Spleen (tissue), 11 donors: ENCODE measurements around the gene MXRA7. TPM values are rescaled to one million over a fixed set of nuclear protein-coding genes. Genes with fewer than 3 reads are reported as not detected.
"Not testable (repeated sequence)": the region's sequence is repeated elsewhere in the genome, so short reads cannot be mapped to it uniquely, and the experiment has no call there.

Experiments
- DNase-seq: peaks from one replicate; pipeline ENCODE4 v3.0.0-alpha.2; 2020
- H3K27ac ChIP-seq, 8 donors: fragments of 200-600 bp; sonication (generic) in 7 of 8; 1 replicate in 4 of 8; 2 replicates in 4 of 8; pipeline versions ENCODE4 v1.5.0 to v1.8.0; 2016 to 2021; ENCODE audit warnings: inconsistent platforms in 4 of 8, mild to moderate bottlenecking in 4 of 8, moderate library complexity in 1 of 8
- H3K27me3 ChIP-seq, 7 donors: fragments of 200-600 bp; sonication (generic) in 6 of 7; replicated peaks in 1 of 7; 1 replicate in 4 of 7; 2 replicates in 3 of 7; pipeline versions ENCODE4 v1.5.0 to v1.8.0; 2016 to 2021; ENCODE audit warnings: inconsistent platforms in 3 of 7, mild to moderate bottlenecking in 1 of 7
- H3K36me3 ChIP-seq, 6 donors: fragments of 200-600 bp; sonication (generic) in 5 of 6; 1 replicate in 4 of 6; 2 replicates in 2 of 6; pipeline versions ENCODE4 v1.5.0 to v1.8.0; 2016 to 2021; ENCODE audit warnings: inconsistent platforms in 2 of 6
- H3K4me1 ChIP-seq, 6 donors: fragments of 200-600 bp; sonication (generic) in 5 of 6; 1 replicate in 3 of 6; 2 replicates in 3 of 6; pipeline versions ENCODE4 v1.5.0 to v1.8.0; 2016 to 2021; ENCODE audit warnings: inconsistent platforms in 3 of 6
- H3K4me3 ChIP-seq, 8 donors: fragments of 200-600 bp; sonication (generic) in 7 of 8; 1 replicate in 4 of 8; 2 replicates in 4 of 8; pipeline versions ENCODE4 v1.5.0 to v1.8.0; 2016 to 2021; ENCODE audit warnings: inconsistent platforms in 4 of 8, mild to moderate bottlenecking in 4 of 8, moderate library complexity in 2 of 8
- H3K9me3 ChIP-seq, 8 donors: fragments of 200-600 bp; sonication (generic) in 7 of 8; 1 replicate in 4 of 8; 2 replicates in 4 of 8; pipeline versions ENCODE4 v1.5.0 to v1.8.0; 2016 to 2021; ENCODE audit warnings: inconsistent platforms in 4 of 8
- POLR2A ChIP-seq, 3 donors: fragments of 450-650 bp; IDR thresholded peaks; one replicate each; pipeline ENCODE4 v1.5.1; 2017; ENCODE audit warnings: antibody characterized with exemption in 3 of 3, mild to moderate bottlenecking in 1 of 3
- POLR2AphosphoS5 ChIP-seq, 3 donors: sonication (generic); formaldehyde crosslinking; IDR thresholded peaks; one replicate each; pipeline ENCODE4 v1.5.1; 2017; ENCODE audit warnings: antibody characterized with exemption in 3 of 3
- WGBS, 5 donors: extraction: QIAGEN DNeasy Blood & Tissue Kit in 3 of 5; methylation state at CpG; one replicate each; pipeline versions ENCODE4 v1.1.5 to v1.1.7; 2013 to 2018; 5-methylcytosine and 5-hydroxymethylcytosine counted together
- intact Hi-C: fragments of 100-400 bp; cut with DNase I; formaldehyde crosslinking; loops from one replicate; pipeline ENCODE4 v1.15.0; 2023; ENCODE audit warnings: low total_unique reads
- polyA plus RNA-seq, 3 donors: library from polyadenylated mRNA; stranded (reverse); fragments of 200-250 nt; gene quantifications; one replicate each; pipeline ENCODE4 v1.2.1, GENCODE V29; 2013
- total RNA-seq, 7 donors: library from RNA; depleted of rRNA in 3 of 7; stranded (reverse); fragments of >200 nt in 3 of 7; fragmentation: NEBNext Ultra II Directional in 4 of 7; extraction: Animal tissue kit (Norgen Biotek cat#: 25700) in 4 of 7; gene quantifications; one replicate each; pipeline versions ENCODE4 v1.1.0 to v1.2.1, GENCODE V29; 2016 to 2021
- TF ChIP-seq, protein P1 (sequence below), 11 experiments: fragments of 200-600 bp in 7 of 11; fragments of 450-650 bp in 4 of 11; sonication (generic) in 4 of 11; IDR thresholded peaks in 8 of 11; conservative IDR thresholded peaks in 3 of 11; 1 replicate in 7 of 11; 2 replicates in 4 of 11; pipeline versions ENCODE4 v1.4.0 to v1.8.0; 2016 to 2021; ENCODE audit warnings: antibody characterized with exemption in 11 of 11, inconsistent platforms in 4 of 11, mild to moderate bottlenecking in 1 of 11
- donor health status: healthy with polysubstance abuse.
- donor health status: DM: no; HTN: no; CAD: no; lungs with moderate emphysema.
- donor health status: DM: no; HTN: no; CAD: no.
- donor health status: Bipolar disorder and iron deficiency.
- donor health status: healthy.
- donor health status: DM: no; HTN: no; CAD: no.
- donor health status: DM: yes; HTN: yes; CAD: no.

The MXRA7 gene
- total and polyA plus RNA-seq, 10 donors, result 37.8 to 172 (median 117) TPM

DNA sequence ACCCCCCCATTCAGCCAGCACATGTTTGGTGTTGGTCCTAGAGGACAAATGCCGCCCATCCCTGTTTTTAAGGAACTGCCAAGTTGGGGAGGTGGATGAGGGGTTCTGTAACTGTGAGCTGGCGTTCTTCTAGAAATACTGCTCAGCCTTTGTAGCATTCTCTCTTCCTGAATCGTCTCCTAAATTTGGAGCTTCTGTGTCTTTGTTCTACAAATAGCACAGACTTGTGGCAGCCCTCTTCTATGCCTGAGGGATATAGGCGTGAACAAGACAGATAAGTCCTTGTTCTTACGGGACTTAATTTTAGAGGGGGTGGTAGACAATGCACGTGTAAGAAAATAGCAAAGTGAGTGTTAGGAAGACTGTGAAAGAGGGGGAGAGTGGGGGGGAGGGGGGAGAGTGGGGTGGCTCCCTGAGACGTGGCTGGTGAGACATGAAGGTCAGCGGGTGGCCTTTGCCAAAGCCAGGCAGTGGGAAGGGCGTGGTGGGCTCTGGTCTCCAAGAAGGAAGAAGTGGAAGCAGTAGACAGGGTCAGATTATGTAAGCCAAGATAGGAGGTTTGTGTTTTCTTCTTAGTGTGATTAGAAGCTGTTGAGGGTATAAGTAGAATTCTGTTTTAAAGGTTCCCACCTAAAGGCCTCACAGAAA lies 37.1 kb upstream of the MXRA7 start:
- H3K9me3 ChIP-seq, result no peaks in the 10 kb centered on the region
- intact Hi-C loops, result no loop called here
- peak overlapping the region in 3 of 8 donors; percentile 27 to 41 (median 35) for H3K27ac ChIP-seq
- WGBS, 5 donors, result 66 to 80% (median 80%) methylated on average over 9 of the region's 9 CpGs
- H3K27me3 ChIP-seq, result no peaks in the 10 kb centered on the region
- no peak for DNase-seq
- TF ChIP-seq POLR2A (IDR thresholded peaks at IDR 0.05) (no peak), POLR2AphosphoS5 (IDR thresholded peaks at IDR 0.05) (no peak)
- TF ChIP-seq, protein P1, sequence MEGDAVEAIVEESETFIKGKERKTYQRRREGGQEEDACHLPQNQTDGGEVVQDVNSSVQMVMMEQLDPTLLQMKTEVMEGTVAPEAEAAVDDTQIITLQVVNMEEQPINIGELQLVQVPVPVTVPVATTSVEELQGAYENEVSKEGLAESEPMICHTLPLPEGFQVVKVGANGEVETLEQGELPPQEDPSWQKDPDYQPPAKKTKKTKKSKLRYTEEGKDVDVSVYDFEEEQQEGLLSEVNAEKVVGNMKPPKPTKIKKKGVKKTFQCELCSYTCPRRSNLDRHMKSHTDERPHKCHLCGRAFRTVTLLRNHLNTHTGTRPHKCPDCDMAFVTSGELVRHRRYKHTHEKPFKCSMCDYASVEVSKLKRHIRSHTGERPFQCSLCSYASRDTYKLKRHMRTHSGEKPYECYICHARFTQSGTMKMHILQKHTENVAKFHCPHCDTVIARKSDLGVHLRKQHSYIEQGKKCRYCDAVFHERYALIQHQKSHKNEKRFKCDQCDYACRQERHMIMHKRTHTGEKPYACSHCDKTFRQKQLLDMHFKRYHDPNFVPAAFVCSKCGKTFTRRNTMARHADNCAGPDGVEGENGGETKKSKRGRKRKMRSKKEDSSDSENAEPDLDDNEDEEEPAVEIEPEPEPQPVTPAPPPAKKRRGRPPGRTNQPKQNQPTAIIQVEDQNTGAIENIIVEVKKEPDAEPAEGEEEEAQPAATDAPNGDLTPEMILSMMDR (IDR thresholded peaks at IDR 0.05 in 8 of 11, conservative IDR thresholded peaks at IDR 0.05 in 3 of 11), result no peak
- peaks cover 0 to 98% (median 32%) of the 10 kb centered on the region in 6 donors for H3K36me3 ChIP-seq
- H3K4me3 ChIP-seq, result no peak overlapping the region
- H3K4me1 ChIP-seq, result peaks cover 0 to 30% (median 0%) of the 10 kb centered on the region in 6 donors

DNA sequence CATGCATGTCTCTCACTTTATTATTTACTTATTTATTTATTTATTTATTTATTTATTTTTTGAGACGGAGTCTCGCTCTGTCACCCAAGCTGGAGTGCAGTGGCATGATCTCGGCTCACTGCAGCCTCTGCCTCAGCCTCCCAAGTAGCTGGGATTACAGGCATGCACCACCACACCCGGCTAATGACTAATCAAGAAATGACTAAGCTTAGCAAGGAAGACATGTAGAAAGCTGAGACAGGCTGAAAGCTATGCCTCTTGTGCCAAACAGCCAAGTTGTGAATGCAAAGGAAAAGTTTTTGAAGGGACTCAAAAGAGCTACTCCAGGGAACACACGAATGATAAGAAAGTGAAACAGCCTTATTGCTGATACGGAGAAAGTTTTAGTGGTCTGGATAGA lies 35.0 kb upstream of the MXRA7 start:
- H3K27ac ChIP-seq, H3K4me3 ChIP-seq, H3K27me3 ChIP-seq, intact Hi-C loops, DNase-seq, H3K9me3 ChIP-seq: not testable (repeated sequence)
- peaks cover 0 to 17% (median 0%) of the 10 kb centered on the region in 6 donors for H3K4me1 ChIP-seq
- H3K36me3 ChIP-seq, result peaks cover 0 to 100% (median 48%) of the 10 kb centered on the region in 6 donors
- WGBS, 5 donors, result 89 to 95% (median 94%) methylated on average over 6 of the region's 6 CpGs

GRCh38 chr17:76744747-76745146 lies 34.0 kb upstream of the MXRA7 start:
- Histone ChIP-seq H3K27me3 (no peaks in the 10 kb centered on the region), H3K36me3 (peaks cover 0 to 90% (median 48%) of the 10 kb centered on the region in 6 donors), H3K4me3 (no peak overlapping the region), H3K4me1 (peaks cover 0 to 27% (median 9%) of the 10 kb centered on the region in 6 donors), H3K27ac (peak overlapping the region in 1 of 8 donors; percentile 21), H3K9me3 (no peaks in the 10 kb centered on the region)
- 71 to 96% (median 93%) methylated on average over 2 of the region's 2 CpGs for WGBS, 5 donors
- intact Hi-C loops, result no loop called here
- DNase-seq, result no peak
- TF ChIP-seq POLR2AphosphoS5 (IDR thresholded peaks at IDR 0.05) (no peak), POLR2A (IDR thresholded peaks at IDR 0.05) (no peak)
- TF ChIP-seq, protein P1 (IDR thresholded peaks at IDR 0.05 in 8 of 11, conservative IDR thresholded peaks at IDR 0.05 in 3 of 11), result no peak

GRCh38 chr17:76742958-76743357 lies 32.2 kb upstream of the MXRA7 start:
- DNase-seq, result no peak
- intact Hi-C loops, result no loop called here
- H3K27ac ChIP-seq, result no peak overlapping the region

More at GRCh38 chr17:76742958-76743357, 32.2 kb upstream of the MXRA7 start:
- Histone ChIP-seq H3K4me3 (no peak overlapping the region), H3K9me3 (no peaks in the 10 kb centered on the region), H3K27me3 (no peaks in the 10 kb centered on the region), H3K36me3 (peaks cover 0 to 72% (median 45%) of the 10 kb centered on the region in 6 donors), H3K4me1 (peaks cover 12 to 37% (median 23%) of the 10 kb centered on the region in 6 donors)
- TF ChIP-seq POLR2AphosphoS5 (IDR thresholded peaks at IDR 0.05) (no peak), POLR2A (IDR thresholded peaks at IDR 0.05) (no peak)
- TF ChIP-seq, protein P1 (IDR thresholded peaks at IDR 0.05 in 8 of 11, conservative IDR thresholded peaks at IDR 0.05 in 3 of 11), result no peak
